GM08714 (cell line): ENCODE data around the gene ZBTB7C.

Experiments
- H3K4me3 ChIP-seq: fragments of 200-500 bp; sonication (Bioruptor generic); 2 replicates; pipeline ENCODE4 v1.5.1; 2014; ENCODE audit warnings: mild to moderate bottlenecking, low read length, inconsistent platforms
- ZNF274 ChIP-seq: IDR thresholded peaks from 2 replicates; pipeline ENCODE4 v1.6.1; 2012; ENCODE audit warnings: mild to moderate bottlenecking, low read depth, low read length

Gene ZBTB7C

DNA sequence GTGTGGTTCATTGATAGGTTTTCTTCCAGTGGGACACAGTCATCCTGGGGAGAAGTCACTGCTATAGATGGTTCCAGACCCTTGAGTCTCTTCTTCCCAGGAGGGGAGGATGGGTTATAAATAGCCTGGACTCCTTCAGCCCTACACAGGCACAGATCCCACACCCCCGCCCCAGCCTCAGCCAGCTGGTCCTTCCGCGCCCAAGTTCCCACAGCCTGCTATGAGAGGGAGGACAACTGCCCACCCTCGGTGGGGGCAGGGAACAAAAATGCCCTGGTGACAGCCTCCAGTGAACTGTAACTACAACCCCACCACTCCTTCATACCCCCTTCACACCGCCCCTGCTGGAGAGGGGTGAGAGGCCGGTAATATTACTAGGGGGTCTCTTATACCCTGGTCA is 3.2 kb downstream of the ZBTB7C start:
- no peak for TF ChIP-seq ZNF274
- H3K4me3 ChIP-seq = no peak overlapping the region

DNA sequence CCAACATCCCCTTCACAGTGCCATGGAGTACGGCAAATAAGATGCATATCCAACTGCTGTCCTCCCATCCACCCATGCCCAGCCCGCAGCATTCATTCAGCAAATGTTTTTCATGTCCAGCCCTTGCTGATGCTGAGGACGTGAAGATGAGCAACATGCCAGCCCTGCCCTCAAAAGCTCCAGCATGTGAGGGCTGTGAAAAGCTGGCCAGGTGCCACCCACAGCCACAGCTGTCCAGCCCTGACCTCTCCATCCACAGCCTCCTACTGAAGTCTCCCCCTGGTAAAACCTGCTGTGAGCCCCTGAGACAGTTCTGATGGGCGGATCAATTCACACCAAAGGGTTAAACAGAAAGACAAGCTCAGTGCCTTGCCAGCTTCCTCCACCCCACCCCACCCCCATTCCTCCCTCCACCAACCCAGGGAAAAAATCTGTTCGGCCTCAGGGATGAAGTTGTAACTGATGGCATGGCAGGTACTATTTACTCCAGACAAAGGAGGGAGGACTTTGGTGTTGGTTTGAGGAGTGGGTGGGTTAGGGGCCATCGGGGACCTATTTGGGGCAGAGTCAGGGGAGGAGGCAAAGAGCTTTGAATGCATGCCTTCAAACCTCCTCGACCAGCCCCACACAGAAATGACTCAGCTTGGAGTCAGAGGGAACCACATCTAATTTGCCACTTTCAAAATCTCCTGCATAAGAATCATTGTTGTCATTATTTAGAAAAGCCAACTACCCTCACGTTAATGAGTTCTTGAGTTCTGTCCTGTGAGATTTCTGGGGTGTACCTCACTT is 4.3 kb downstream of the ZBTB7C start:
- no peak for TF ChIP-seq ZNF274

DNA sequence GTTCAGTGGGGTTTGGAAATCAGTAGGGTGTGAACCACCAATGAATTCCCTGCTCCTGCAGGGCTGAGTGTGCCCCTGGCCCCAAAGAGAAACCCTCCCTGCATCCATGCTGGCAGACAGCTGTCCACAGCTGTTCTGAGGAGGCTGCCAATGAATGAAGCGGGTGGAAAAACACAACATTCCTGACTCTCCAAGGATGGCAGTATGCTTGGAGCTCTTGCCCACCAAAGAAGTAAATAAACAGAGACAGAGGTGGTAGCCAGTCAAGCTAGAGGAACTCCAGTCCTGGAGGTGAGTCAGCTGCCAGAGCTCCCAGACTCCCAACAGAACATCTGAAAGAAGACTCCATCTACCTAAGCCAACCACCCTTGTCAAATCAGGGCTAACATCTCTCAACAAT is 6.2 kb downstream of the ZBTB7C start:
- no peak overlapping the region for H3K4me3 ChIP-seq
- TF ChIP-seq ZNF274 = no peak

More for the DNA sequence above, 4.3 kb downstream of the ZBTB7C start:
- no peak overlapping the region for H3K4me3 ChIP-seq

DNA sequence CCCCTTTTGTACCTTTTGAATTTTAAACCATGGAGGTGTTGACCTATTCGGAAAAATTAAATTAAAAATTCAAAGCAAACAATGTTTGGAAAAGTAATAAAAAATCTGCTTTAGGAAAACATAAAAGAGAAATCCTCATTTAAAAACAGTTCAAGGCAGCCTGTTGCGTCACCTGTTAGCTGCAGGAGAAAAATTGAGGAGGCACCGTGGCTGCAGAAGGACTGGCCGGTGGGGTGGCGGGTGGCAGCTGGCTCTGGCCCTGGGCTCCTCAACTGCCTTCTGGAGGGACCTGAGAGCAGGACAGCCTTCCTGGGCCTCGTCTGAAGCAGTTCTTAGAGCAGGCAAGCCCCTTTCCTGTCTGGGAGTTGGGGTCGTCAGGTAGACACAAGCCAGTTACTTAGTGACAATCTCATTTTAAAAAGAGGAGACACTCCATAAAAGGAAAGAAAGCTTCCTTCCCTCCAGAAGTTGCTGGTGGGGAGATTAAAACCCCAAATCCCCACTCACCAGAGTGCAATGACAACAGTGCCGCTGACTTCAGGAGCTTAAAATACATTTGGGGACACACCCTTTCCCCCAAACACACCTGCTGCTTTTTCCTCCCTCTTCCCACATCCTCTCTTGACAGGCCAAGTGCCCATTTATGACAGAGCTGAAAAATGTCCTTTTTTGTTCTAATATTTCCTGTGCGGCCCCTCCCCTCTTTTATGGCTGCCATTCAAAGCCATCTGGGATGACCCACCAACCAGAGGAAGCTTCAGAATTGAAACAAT is 9.7 kb downstream of the ZBTB7C start:
- TF ChIP-seq ZNF274 = no peak
- H3K4me3 ChIP-seq = no peak overlapping the region

DNA sequence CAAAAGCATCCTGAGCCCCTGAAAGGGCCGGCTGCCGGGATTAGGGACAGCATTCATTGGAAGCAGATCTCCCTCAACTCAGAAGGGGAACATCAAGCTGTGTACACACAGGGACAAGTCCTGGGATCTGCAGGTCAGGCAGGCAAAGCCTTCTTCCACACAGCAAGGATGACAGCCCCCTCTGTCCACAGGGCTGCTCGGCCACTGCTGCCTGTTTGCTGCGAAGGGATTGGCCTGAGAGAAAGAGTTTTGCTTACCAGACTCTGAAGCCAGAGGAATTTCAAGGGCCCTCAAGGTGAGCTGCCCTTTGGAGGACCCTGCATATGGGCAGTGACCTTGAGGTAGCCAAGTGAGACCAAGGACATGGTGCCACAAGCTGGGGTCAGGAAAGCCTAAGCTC is 11.1 kb downstream of the ZBTB7C start:
- TF ChIP-seq ZNF274 = no peak
- H3K4me3 ChIP-seq = no peak overlapping the region

DNA sequence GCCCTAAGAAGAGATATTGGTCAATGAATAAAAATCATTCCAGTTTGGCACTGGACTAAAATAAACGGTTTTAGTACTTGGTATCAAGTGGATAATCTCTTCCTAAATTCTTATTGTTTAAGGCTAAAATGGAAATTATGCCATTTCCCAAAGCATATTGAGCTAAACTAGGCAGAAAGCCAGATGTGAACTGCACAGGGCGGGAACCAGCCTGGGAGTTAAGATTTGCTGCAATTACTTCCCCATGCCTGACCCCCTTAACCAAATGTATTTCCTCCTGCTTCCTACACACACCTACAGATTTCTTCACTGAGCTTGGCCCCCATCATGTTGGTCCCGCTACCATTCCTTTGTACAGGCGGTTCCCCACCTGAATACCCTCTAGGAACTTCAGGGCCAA is 12.2 kb downstream of the ZBTB7C start:
- TF ChIP-seq ZNF274 = no peak

DNA sequence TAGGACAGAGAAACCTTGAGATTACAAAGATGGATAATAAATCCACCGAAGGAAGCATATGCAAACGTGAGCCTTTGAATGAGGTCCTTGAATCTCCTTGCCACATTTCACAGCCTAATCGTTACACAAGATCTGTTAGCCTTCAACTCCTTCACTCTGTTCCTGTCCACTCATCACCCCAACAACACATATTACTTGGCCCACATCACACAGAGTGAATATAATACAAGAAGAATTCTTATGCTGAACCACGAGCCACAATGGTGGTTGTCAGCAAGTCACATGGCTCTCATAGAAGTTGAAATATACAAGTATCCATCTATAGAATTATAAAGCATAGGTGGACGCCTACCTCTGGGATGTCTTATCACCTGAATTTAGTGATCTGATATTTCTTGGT is 12.6 kb downstream of the ZBTB7C start:
- H3K4me3 ChIP-seq = no peak overlapping the region
- no peak for TF ChIP-seq ZNF274

More for the DNA sequence above, 12.2 kb downstream of the ZBTB7C start:
- no peak overlapping the region for H3K4me3 ChIP-seq

DNA sequence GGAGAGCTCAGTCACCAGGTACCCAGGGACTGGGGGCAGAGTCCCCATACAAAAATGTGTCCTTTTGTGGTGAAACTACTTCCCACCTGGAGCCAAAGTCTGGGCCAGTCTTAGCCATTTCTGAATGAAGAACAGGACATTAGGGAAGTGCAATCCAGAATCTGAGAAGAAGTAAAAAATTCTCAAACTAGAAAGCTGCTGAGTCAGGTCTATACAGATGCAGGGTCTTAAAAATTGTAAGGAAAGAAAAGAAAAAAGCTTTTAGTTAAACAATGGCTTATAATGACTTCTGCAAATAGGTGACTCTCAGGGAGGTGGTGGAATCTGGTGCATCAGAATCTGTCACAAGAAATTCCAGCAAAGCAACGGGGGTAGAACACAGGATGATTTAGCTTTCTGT is 13.5 kb downstream of the ZBTB7C start:
- H3K4me3 ChIP-seq = no peak overlapping the region

DNA sequence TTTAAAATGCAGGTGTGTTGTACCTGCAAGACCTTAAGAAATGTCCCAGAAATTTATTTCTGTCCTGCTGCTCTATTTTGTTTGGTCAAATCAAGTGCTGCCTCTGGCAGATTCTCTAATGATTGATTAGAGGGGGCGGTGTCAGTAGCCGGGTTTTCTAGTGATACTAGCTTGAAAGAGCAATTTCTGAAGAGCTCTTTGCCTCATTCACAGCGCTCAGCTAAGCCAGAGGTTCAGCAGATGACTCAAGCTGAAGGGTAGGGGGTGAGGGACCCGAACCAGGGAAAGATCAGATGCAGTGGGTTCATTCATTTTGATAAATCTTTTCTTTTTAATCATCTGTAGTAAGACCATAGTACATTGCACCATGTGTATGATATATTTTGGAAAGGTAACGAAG is 15.0 kb downstream of the ZBTB7C start:
- TF ChIP-seq ZNF274 = no peak
- H3K4me3 ChIP-seq = no peak overlapping the region

More for the DNA sequence above, 13.5 kb downstream of the ZBTB7C start:
- TF ChIP-seq ZNF274 = no peak

DNA sequence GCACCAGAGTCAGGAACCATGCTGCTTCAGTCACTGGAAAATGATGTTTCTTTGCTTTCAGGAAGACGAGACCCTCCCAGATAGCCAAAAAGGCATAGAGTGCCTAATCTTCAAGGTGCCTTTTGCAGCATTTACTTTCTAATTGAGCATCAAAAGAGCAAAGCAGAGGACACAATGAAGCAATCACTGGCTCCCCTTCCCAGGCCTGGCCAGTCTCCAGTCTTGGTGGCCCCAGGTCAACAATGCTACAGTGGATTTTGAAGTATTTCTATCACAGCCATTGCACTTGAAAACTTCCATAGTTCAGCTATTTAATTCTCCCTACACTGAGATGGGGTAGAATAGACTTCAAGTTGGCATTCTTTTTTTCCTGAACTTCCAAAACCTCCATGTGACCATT is 15.4 kb downstream of the ZBTB7C start:
- no peak for TF ChIP-seq ZNF274
- no peak overlapping the region for H3K4me3 ChIP-seq

DNA sequence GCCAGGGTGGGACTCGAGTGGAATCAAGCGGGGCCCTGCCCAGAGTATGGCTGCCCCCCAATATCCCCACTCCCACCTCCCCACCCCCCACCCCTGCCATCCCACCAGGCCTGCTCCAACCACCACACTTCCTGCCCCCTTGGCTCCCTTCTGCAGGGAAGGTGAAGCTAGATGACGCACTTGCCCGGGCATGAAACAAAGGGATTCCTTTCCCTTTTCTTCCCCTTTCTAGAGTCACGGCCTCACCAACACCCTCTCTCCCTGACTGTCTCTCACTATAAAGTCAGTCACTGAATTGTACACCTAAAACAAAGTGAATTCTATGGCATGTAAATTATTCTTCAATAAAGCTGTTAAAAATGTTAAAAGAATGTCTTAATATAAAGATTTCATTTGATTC is 16.0 kb downstream of the ZBTB7C start:
- no peak overlapping the region for H3K4me3 ChIP-seq
- TF ChIP-seq ZNF274 = no peak

DNA sequence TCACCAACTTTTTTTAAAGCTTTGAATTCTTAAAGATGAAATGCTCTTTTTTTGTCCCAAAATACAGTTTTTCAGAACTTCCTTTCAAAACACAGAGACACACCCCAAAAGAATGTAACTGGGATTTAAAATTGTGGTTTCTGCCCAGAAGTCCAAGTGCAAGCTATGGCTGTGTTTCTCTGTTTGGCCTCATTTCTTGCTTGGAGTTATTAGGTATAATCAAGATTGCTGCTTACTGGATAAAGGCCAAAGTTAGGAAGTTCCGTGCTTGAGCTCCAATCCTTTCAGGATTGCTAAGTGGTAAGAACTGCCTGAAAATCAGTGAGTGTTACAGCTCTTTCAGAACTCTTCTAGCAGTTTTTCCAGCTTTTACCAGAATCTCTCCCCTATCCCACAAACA is 16.9 kb downstream of the ZBTB7C start:
- TF ChIP-seq ZNF274 = no peak
- no peak overlapping the region for H3K4me3 ChIP-seq

DNA sequence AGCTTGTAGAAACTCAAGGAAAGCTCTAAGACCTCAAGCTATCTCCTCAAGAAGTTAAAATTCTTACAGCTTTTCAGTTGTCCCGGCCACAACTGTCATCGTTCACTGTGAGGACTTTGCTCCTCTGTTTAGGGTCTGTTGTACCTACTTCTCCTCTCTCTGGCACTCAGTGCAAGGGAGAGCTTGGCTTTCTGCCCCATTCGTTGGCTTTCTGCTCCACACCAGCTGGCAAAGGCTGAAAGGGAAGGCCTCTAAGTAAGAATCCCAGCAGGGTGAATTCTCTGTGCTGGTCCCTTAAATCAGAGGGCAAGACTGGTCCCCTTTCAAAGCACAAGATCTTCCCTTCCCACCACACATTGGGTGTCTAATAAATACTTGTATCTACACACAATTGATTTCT is 17.3 kb downstream of the ZBTB7C start:
- H3K4me3 ChIP-seq = no peak overlapping the region
- no peak for TF ChIP-seq ZNF274

DNA sequence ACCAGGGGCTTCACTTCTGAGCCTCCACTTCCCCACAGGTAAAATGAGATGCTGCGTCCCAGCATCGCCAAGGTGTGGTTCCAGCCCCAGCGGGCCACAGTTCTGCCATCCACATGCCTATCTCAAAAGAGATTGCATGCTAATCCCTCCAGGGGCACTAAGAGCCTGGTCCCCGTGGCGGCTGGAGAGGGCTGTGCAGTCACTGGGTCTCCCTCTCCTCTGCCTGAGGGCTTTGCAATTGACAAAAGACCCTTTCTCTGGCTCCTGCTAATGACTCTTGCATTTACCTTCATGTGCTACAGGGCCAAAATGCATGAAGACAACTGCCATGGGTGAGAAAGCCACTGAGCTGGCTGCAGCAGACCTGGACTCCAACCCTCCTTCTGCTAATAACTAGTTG is 18.5 kb downstream of the ZBTB7C start:
- TF ChIP-seq ZNF274 = no peak
- no peak overlapping the region for H3K4me3 ChIP-seq

DNA sequence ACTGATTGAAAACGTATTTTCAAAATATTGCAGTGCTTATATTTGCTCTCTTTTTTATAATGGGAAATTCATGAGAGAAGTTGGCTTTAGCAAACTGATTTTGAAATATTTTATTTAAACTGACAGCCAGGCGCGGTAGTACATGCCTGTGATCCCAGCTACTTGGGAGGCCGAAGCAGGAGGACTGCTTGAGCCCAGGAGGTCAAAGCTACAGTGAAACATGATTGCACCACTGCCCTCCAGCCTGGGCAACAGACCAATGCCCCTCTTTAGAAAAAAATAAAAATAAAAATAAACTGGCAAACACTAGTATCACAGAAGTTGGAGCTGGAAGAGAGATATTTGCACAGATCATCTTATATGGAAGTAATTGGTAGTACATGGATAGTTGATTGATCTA is 20.7 kb downstream of the ZBTB7C start:
- H3K4me3 ChIP-seq = no peak overlapping the region
- TF ChIP-seq ZNF274 = no peak

DNA sequence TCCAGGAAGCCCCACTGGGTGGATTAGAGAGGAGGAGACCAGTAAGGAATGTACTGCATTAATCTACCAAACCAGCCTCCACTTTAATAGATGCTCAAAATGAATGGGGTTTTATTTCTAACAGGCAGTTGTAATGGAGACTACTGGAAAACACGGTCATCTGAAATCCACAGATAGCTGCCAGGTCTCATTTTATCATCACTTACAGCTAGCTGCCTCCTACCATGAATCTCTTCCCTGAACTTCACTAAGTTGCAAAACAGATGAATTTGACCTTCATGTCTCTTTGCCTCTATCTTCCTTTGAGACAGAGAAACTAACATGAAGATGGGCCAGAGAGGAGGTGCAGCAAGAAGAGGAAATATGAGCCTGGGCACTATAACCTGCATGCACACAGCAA is 21.9 kb downstream of the ZBTB7C start:
- no peak overlapping the region for H3K4me3 ChIP-seq
- TF ChIP-seq ZNF274 = no peak
